Liver (tissue), 3 donors: ENCODE data around the gene GPD1L.

Experiments
- GABPA ChIP-seq, 2 donors: IDR thresholded peaks in 1 of 2; conservative IDR thresholded peaks in 1 of 2; 2 replicates each; pipeline ENCODE4 v1.6.1; 2016; ENCODE audit warnings: antibody characterized with exemption in 2 of 2, mild to moderate bottlenecking in 1 of 2, moderate library complexity in 1 of 2
- TF ChIP-seq, protein P1 (sequence below): IDR thresholded peaks from 2 replicates; pipeline ENCODE4 v1.6.1; 2016; ENCODE audit warnings: antibody characterized with exemption
- TF ChIP-seq, protein P2 (sequence below): fragments of 150-350 bp; IDR thresholded peaks from 2 replicates; pipeline ENCODE4 v1.5.1; 2017; ENCODE audit warnings: improper control_type of control experiment, low read depth, low read length; ENCODE audit not compliant: missing input control
- donor health status: healthy.
- donor health status: healthy.

DNA sequence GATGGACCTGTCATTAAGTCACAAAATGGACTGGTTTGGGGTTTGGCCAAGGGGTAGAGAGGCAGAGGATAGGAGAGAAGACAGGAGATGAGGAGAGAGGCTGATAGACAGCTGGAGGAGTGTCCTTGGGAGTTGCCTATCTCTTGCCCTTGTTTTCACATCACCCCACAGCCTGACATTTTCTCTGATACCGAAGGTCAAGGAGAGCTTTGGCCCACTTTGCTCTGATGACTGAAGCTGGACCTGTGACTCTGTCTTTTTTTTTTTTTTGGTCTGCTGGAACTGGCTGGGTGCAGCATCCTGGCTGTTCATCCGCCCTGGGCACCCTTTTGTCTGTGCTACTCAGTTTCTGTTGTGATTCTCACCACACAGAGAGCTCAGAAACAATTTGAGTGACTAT, 5.1 kb downstream of the GPD1L start:
- TF ChIP-seq GABPA (IDR thresholded peaks at IDR 0.05 in 1 of 2, conservative IDR thresholded peaks at IDR 0.05 in 1 of 2), result no peak
- TF ChIP-seq, protein P1, sequence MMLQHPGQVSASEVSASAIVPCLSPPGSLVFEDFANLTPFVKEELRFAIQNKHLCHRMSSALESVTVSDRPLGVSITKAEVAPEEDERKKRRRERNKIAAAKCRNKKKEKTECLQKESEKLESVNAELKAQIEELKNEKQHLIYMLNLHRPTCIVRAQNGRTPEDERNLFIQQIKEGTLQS, result no peak
- TF ChIP-seq, protein P2, sequence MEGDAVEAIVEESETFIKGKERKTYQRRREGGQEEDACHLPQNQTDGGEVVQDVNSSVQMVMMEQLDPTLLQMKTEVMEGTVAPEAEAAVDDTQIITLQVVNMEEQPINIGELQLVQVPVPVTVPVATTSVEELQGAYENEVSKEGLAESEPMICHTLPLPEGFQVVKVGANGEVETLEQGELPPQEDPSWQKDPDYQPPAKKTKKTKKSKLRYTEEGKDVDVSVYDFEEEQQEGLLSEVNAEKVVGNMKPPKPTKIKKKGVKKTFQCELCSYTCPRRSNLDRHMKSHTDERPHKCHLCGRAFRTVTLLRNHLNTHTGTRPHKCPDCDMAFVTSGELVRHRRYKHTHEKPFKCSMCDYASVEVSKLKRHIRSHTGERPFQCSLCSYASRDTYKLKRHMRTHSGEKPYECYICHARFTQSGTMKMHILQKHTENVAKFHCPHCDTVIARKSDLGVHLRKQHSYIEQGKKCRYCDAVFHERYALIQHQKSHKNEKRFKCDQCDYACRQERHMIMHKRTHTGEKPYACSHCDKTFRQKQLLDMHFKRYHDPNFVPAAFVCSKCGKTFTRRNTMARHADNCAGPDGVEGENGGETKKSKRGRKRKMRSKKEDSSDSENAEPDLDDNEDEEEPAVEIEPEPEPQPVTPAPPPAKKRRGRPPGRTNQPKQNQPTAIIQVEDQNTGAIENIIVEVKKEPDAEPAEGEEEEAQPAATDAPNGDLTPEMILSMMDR, result no peak
